Glutamatergic neuron (in vitro differentiated cells): ENCODE data around the gene SPINK8. TPM values are rescaled to one million over a fixed set of nuclear protein-coding genes. Genes with fewer than 3 reads are reported as not detected.

ENCODE experiments used
- DNase-seq: peaks from one replicate; pipeline ENCODE4 v3.0.0; 2022
- H3K27ac Mint-ChIP-seq: one replicate; pipeline ENCODE4 v1.8.0; 2020; ENCODE audit warnings: mild to moderate bottlenecking, mixed read lengths, inconsistent platforms; ENCODE audit not compliant: unreplicated experiment
- H3K27me3 Mint-ChIP-seq: one replicate; pipeline ENCODE4 v1.8.0; 2020; ENCODE audit warnings: mild to moderate bottlenecking, moderate library complexity, mixed read lengths, inconsistent platforms; ENCODE audit not compliant: unreplicated experiment
- H3K36me3 Mint-ChIP-seq: one replicate; pipeline ENCODE4 v1.8.0; 2020; ENCODE audit warnings: mild to moderate bottlenecking, mixed read lengths, inconsistent platforms; ENCODE audit not compliant: unreplicated experiment
- H3K4me1 Mint-ChIP-seq: one replicate; pipeline ENCODE4 v1.8.0; 2020; ENCODE audit warnings: mild to moderate bottlenecking, low read depth, mixed read lengths, inconsistent platforms; ENCODE audit not compliant: unreplicated experiment
- H3K4me3 Mint-ChIP-seq: one replicate; pipeline ENCODE4 v1.8.0; 2020; ENCODE audit warnings: mild to moderate bottlenecking, mixed read lengths, inconsistent platforms; ENCODE audit not compliant: unreplicated experiment
- H3K9me3 Mint-ChIP-seq: one replicate; pipeline ENCODE4 v1.8.0; 2020; ENCODE audit warnings: mild to moderate bottlenecking, moderate library complexity, mixed read lengths, inconsistent platforms; ENCODE audit not compliant: unreplicated experiment
- CTCF ChIP-seq: fragments of 200-600 bp; sonication (generic); IDR thresholded peaks from one replicate; pipeline ENCODE4 v1.5.0; 2021; ENCODE audit not compliant: partially characterized antibody, unreplicated experiment
- total RNA-seq: library from RNA; stranded (reverse); fragmentation: NEBNext Ultra II Directional; extraction: Animal tissue kit (Norgen Biotek cat#: 25700); gene quantifications from one replicate; pipeline ENCODE4 v1.2.1, GENCODE V29; 2021; ENCODE audit not compliant: unreplicated experiment

SPINK8 gene
- total RNA-seq, 1 donor from 2014 or later = not detected

- Mint-ChIP-seq H3K27me3 (peaks cover 4% of the 10 kb centered on the region), H3K4me1 (no peaks in the 10 kb centered on the region), H3K4me3 (no peak overlapping the region), H3K9me3 (peaks cover 3% of the 10 kb centered on the region), H3K27ac (no peak overlapping the region), H3K36me3 (peaks cover 12% of the 10 kb centered on the region)
- no peak for TF ChIP-seq CTCF
- no peak for DNase-seq
Measured at GRCh38 chr3:48353987-48354386, 20.5 kb upstream of the SPINK8 start.

- Mint-ChIP-seq H3K36me3 (peaks cover 12% of the 10 kb centered on the region), H3K27me3 (peaks cover 4% of the 10 kb centered on the region), H3K27ac (no peak overlapping the region), H3K4me3 (no peak overlapping the region), H3K9me3 (no peaks in the 10 kb centered on the region), H3K4me1 (no peaks in the 10 kb centered on the region)
- TF ChIP-seq CTCF = no peak
- DNase-seq = no peak
Measured at GRCh38 chr3:48352546-48352945, 19.1 kb upstream of the SPINK8 start.

- Mint-ChIP-seq H3K27me3 (no peaks in the 10 kb centered on the region), H3K9me3 (peaks cover 1% of the 10 kb centered on the region), H3K4me1 (no peaks in the 10 kb centered on the region), H3K36me3 (no peaks in the 10 kb centered on the region), H3K4me3 (no peak overlapping the region), H3K27ac (no peak overlapping the region)
- TF ChIP-seq CTCF = no peak
- DNase-seq = no peak
Measured at GRCh38 chr3:48347500-48347899, 14.0 kb upstream of the SPINK8 start.

- Mint-ChIP-seq H3K4me3 (no peak overlapping the region), H3K36me3 (no peaks in the 10 kb centered on the region), H3K4me1 (no peaks in the 10 kb centered on the region), H3K27ac (no peak overlapping the region), H3K27me3 (peaks cover 1% of the 10 kb centered on the region), H3K9me3 (peaks cover 1% of the 10 kb centered on the region)
- no peak for DNase-seq
- TF ChIP-seq CTCF = no peak
Measured at GRCh38 chr3:48345946-48346572, 12.6 kb upstream of the SPINK8 start.

- H3K27ac Mint-ChIP-seq = no peak overlapping the region
- no peaks in the 10 kb centered on the region for H3K36me3 Mint-ChIP-seq
- TF ChIP-seq CTCF = no peak
- peaks cover 1% of the 10 kb centered on the region for H3K27me3 Mint-ChIP-seq
- H3K4me1 Mint-ChIP-seq = no peaks in the 10 kb centered on the region
- H3K9me3 Mint-ChIP-seq = peaks cover 1% of the 10 kb centered on the region
- no peak overlapping the region for H3K4me3 Mint-ChIP-seq
- no peak for DNase-seq
Measured at GRCh38 chr3:48344867-48345507, 11.5 kb upstream of the SPINK8 start.
